Keratinocyte (primary cell): Measurements from ENCODE around the gene P3H1.

Experiments used
- EZH2 ChIP-seq: IDR thresholded peaks from one replicate; pipeline ENCODE4 v1.6.1; 2012; ENCODE audit warnings: inconsistent platforms, mild to moderate bottlenecking, low read length, moderate library complexity
- TF ChIP-seq, protein P1 (sequence below), 3 experiments: IDR thresholded peaks in 1 of 3; conservative IDR thresholded peaks in 1 of 3; optimal IDR thresholded peaks in 1 of 3; 2 replicates in 2 of 3; 3 replicates in 1 of 3; pipeline versions ENCODE3 to v1.5.1; 2011; ENCODE audit warnings: low read length in 3 of 3, mild to moderate bottlenecking in 3 of 3, moderate library complexity in 2 of 3, control low read depth in 1 of 3, inconsistent platforms in 1 of 3; ENCODE audit not compliant: insufficient read depth in 2 of 3; ENCODE audit errors: extremely low read depth in 1 of 3

DNA sequence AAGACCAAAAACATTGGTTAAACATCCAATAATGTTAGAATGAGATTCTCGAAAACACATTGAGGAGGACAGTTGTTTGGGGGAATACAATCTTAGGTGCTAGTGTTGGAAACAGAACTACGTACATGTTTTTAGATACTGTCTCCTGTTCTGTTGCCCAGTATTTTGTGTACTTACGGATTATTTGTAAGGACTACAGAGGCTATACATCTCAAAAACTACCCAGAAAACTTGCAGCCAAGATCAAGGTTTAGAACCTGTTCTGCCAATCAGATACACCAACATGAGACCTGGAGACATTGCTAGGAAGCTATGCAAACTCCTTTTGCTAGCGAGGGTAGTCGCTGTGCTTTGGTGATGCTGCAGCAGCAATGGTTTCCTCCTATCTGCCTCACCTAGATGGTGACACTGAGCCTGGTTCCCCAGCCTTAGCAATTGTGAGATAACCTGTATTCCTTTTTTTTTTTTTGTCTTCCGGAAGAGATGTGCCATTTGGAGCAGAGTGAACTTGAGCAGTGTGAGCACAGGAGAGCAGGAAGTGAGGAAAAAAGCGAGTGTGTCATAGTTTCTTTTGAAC, 62.9 kb downstream of the P3H1 start:
- TF ChIP-seq, protein P1, sequence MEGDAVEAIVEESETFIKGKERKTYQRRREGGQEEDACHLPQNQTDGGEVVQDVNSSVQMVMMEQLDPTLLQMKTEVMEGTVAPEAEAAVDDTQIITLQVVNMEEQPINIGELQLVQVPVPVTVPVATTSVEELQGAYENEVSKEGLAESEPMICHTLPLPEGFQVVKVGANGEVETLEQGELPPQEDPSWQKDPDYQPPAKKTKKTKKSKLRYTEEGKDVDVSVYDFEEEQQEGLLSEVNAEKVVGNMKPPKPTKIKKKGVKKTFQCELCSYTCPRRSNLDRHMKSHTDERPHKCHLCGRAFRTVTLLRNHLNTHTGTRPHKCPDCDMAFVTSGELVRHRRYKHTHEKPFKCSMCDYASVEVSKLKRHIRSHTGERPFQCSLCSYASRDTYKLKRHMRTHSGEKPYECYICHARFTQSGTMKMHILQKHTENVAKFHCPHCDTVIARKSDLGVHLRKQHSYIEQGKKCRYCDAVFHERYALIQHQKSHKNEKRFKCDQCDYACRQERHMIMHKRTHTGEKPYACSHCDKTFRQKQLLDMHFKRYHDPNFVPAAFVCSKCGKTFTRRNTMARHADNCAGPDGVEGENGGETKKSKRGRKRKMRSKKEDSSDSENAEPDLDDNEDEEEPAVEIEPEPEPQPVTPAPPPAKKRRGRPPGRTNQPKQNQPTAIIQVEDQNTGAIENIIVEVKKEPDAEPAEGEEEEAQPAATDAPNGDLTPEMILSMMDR (optimal IDR thresholded peaks at IDR 0.05 in 1 of 3, IDR thresholded peaks at IDR 0.05 in 1 of 3, conservative IDR thresholded peaks at IDR 0.05 in 1 of 3; ENCODE audit: extremely low read depth in 1 of 3, insufficient read depth in 2 of 3, low read length in 3 of 3) = no peak
- no peak for TF ChIP-seq EZH2
